GM12891 (cell line): Measurements from ENCODE around the gene PKD1L1.

Experiments used
- PAX5 ChIP-seq: IDR thresholded peaks from 2 replicates; pipeline ENCODE4 v1.6.1; 2011; ENCODE audit warnings: low read length, moderate library complexity, mild to moderate bottlenecking; ENCODE audit not compliant: insufficient read depth, severe bottlenecking
- POLR2A ChIP-seq: IDR thresholded peaks from 2 replicates; pipeline ENCODE4 v1.6.1; 2011; ENCODE audit warnings: low read depth, low read length, control low read depth
- POLR2AphosphoS5 ChIP-seq: IDR thresholded peaks from 2 replicates; pipeline ENCODE4 v1.6.1; 2011; ENCODE audit warnings: low read depth, low read length, control low read depth
- SPI1 ChIP-seq: IDR thresholded peaks from 2 replicates; pipeline ENCODE4 v1.6.1; 2011; ENCODE audit warnings: low read depth, low read length, control low read depth
- TAF1 ChIP-seq: IDR thresholded peaks from 2 replicates; pipeline ENCODE4 v1.6.1; 2011; ENCODE audit warnings: low read depth, low read length, control low read depth

- no peak for TF ChIP-seq POLR2A
- TF ChIP-seq TAF1 = no peak
- no peak for TF ChIP-seq POLR2AphosphoS5
- TF ChIP-seq SPI1 = no peak
- no peak for TF ChIP-seq PAX5
Observed at GRCh38 chr7:47881256-47881655, 67.0 kb downstream of the PKD1L1 start.
